Activated effector memory CD4-positive, alpha-beta T cell treated with Interleukin-2 at 50 U/mL for 16 hours (primary cell): ENCODE measurements around the gene SLC15A3.
A peak's percentile ranks its signal among the peaks of the same experiment; 100 is the strongest.

Experiments
- DNase-seq: peaks from one replicate; pipeline ENCODE4 v3.0.0-alpha.2; 2020

SLC15A3 gene

GRCh38 chr11:60951904-60952741 lies at the start of gene SLC15A3:
Gene SLC15A3 (minus strand): TSS chr11:60952176. CDS start chr11:60951551, 625 bp downstream.
- no peak for DNase-seq

DNA sequence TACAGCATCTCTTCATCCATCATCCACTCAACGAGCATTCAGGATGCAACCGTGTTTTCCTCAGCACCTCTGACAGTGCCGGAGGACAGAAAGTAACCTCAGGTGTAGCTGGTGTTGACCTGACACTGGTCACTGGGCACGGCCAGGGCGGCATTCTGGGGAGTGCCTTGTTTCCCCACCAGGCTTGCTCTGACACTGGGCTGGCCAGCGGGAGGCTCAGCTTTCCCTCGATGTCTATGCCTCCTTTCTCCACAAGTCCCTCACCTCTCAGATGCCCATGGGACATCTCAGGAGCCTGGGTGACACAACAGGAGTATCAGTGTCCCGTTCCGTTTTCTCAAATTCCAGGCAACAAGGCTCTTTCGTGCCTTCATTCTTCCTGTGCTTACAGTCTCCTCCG lies 48.5 kb upstream of the SLC15A3 start:
- no peak for DNase-seq

- DNase-seq, result no peak
These were observed 44.6 kb upstream of the SLC15A3 start for GRCh38 chr11:60996381-60997138.

- no peak for DNase-seq
These were observed 43.8 kb upstream of the SLC15A3 start for GRCh38 chr11:60995798-60996197.

- DNase-seq, result no peak
These were observed 42.6 kb upstream of the SLC15A3 start for GRCh38 chr11:60994541-60995080.

- no peak for DNase-seq
These were observed 41.6 kb upstream of the SLC15A3 start for GRCh38 chr11:60993615-60994014.

GRCh38 chr11:60992842-60993409 lies 41.0 kb upstream of the SLC15A3 start:
- DNase-seq, result no peak

DNA sequence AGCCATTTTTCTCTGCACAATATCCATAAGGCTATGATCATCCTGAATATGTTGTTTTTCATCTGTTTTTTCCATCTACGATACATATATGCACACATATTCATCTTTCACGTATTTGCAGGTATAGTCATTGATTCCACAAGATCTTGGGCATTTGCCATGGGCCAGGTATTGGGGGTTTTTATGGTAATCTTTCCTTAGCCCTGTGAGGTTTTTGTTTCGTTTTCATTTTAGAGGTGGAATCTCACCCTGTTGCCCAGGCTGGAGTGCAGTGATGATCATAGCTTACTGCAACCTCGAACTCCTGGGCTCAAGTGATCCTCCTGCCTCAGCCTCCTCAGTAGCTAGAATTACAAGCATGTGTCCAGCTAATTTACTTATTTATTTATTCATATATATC lies 39.5 kb upstream of the SLC15A3 start:
- no peak for DNase-seq

DNA sequence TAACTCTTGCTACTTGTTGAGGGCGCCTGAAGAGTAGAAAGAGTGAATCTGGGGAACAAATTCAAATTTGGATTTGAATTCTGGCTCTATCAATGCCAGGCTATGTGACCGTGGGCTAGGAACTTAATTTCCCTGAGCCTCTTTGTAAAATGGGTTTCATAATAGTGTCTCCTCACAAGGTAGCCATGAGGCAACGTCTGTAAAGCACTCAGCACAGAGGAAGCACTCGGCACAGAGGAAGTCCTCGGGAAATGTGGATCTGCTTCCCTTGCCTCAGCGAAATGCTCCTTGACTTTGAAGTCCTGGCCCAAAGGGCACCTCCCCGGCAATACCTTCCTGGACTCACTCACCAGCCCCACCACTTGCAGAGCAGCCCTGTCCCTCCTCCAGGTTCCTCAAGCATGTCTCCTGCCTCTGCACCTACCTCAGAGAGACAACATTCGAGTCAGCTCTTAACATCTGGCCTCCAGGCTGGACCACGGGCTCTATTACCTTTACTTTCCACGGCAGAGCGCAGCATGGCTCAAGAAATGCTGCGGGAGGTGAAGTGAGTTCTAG lies 37.2 kb upstream of the SLC15A3 start:
- no peak for DNase-seq

DNA sequence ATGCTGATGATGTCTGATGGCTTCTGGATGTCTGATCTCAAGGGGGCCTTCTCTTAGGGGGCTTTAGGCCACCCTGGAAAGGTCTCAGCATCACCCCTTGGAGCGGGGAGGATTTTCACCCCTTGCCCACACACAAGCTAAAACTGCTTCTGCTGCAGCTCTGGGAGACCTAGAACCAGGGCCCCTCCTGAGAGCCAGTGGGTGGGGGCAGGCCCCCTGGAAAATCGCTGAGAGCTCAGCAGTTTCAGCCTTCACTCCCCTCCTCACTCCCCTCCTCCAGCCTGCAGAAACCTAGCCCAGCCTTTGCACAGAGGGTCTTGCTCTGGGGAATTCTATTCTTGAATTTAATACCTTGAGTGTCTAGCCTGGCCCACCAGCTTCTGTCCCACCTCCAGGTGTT lies 36.7 kb upstream of the SLC15A3 start:
- no peak for DNase-seq

DNA sequence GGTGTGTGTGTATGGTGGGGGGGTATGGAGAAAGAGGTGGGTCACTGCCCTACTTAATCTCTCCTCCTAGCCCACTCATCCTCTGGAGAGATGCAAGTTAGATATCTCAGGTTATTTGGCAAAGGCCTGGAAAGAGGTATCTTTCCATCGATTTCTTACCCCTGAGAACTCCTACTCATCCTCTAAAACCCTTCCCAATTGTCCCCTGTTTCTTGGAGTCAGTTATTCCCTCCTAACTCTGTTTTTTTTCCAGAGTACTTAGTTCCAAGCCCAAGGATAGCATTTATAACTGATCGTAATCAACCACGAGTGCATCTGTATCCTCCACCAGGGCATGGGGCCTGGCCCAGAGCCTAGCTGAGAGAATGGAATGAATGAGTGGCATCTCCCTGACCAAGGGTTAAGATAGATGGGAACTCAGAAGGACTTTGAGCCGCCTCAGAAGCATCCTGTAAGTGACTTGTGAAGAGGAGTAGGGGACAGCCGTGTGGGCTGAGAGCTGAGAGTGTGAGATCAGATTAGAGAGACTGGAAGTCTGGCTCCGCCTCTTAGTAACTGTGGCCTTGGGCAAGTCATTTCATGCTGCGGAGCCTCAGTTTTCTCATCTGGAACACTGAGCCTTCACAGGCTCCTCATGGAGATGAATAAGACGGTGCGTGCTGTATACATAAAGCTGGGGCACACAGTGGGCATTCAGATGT lies 35.8 kb upstream of the SLC15A3 start:
- no peak for DNase-seq

- DNase-seq, result peak; percentile 86
These were observed 34.3 kb upstream of the SLC15A3 start for GRCh38 chr11:60985991-60986915.

GRCh38 chr11:60985501-60985900 lies 33.5 kb upstream of the SLC15A3 start:
- DNase-seq, result no peak

GRCh38 chr11:60984636-60985035 lies 32.7 kb upstream of the SLC15A3 start:
- DNase-seq, result no peak

DNA sequence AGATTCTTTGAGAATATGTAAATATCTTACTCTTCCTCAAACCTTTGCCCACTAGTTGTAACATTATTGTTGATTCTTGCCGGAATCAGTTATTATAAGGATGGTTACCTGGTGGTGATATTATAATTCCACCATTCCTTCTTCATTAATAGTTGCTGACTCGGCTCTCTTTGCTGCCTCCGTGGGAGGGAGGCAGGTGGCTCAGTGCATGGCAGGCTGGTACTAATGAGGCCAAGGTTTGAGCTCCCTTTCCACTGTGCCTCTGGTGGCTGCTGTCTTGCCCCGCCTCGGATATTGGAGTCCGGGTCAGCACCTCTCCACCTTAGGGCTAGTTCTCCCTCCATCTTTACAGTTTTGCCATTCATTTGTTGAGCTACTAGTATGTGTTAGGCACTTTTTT lies 32.2 kb upstream of the SLC15A3 start:
- no peak for DNase-seq

DNA sequence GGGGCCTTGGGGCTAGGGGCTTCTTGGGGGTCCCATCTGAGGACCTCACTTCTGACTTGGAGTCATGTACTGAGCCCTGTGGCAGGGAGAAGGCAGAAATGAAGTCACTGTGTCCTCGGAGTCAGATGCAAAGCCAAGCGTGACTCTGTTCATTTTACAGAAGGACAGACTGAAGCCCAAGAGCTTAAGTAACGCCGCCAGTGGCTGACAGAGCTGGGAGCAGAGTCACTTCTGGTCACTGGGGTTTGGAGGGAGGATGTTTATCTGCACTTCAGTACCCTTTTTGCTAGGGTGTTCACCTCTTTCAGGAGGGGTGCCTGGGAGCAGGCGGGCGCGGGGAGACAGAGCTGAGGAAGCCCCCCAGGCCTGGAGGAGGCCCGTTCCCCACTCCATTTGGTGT lies 30.2 kb upstream of the SLC15A3 start:
- no peak for DNase-seq

DNA sequence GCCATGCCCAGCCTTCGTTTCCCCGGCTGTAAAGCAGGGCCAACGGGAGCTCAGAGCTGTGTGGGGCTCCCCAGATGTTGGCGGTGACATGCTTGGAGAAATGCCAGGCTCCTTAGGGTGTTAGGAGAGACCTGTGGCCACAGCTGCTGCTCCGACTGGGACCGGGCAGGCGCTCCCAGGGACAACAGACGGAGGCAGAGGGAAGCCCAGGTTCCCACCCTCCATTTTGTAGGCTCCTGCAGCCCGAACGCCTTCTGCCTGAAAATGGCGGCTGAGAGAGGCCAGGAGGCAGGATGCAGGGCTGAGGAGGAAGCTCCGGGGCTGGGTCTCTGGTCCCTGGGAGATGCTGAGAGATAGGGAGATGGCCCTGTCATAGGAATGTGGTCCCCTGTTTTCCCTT lies 29.5 kb upstream of the SLC15A3 start:
- DNase-seq, result no peak

DNA sequence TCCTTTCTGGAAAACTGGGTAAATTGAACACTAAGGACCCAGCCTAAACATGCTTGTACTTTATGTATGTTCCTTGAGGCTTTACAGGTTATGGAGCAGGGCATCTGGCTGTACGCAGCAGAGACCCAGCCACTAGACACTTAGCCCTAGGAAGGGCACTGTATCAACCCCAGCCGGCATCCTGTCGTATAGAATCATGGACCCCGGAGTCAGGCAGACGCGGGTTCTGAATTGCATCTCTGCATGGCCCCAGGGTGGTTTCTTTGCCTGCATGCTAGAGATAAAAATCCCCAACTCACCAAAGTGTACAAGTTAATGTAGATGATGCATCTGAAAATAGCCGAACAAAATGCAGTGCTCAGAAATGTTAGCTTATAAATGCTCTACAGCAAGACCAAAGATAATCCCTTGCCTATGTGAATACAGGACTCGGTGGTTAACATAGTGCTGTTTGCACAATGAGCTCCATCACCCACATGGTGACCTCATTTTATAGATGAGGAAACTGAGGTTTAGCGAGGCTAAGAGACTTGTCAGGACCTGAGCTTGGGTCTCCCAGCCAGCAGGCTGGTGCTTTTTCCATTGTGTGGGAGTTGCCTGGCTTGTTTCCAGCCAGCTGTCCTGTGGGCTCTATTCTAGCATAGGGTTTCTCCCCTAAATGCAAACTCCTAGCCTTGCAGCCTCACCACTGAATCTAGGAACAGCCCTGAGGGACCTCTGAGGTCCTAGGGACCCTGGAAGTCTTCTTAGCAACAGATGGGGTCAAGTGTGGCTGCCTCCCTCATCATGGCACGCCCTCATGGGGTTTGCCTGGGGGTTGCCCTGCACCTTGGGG lies 26.8 kb upstream of the SLC15A3 start:
- no peak for DNase-seq

- DNase-seq, result no peak
These were observed 25.9 kb upstream of the SLC15A3 start for GRCh38 chr11:60977836-60978235.

- no peak for DNase-seq
These were observed 25.2 kb upstream of the SLC15A3 start for GRCh38 chr11:60977224-60977623.

DNA sequence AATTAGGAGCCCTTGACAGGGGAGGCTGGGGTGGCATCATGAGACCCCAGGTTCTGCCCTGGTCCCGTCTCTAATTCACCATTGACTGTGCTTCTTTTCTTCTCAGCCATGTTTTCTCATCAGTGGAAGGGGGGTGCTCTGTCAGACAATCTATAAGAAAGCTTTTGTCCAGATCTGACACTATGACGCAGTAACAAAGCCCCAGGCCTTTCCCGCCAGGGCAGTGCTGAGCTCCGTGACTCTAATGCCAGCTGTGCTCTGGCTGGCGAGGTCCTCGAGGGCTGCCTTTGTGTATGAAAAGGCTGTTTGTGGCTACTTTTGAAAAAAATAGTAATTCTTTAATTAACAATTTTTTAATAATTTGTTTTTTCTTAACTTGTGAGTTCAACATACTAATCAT lies 22.8 kb upstream of the SLC15A3 start:
- no peak for DNase-seq
